ENCODE measurements around the gene SPRR5.

DNA sequence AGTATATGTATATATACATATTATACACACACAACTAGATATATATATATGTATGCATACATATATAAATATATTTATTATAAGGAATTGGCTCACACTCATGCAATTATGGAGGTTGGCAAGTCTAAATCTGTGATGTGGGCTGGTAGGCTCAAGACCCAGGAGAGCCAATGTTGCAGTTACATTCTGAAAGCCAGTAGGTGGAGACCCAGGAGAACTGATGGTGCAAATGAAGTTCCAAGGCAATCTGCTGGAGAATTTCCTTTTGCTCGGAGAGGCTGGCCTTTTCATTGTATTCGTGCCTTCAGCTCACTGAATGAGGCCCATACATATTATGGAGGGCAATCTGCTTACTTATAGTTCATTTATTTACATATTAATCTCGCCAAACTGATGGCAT lies 29.2 kb upstream of the SPRR5 start:
- TF ChIP-seq, protein P1, sequence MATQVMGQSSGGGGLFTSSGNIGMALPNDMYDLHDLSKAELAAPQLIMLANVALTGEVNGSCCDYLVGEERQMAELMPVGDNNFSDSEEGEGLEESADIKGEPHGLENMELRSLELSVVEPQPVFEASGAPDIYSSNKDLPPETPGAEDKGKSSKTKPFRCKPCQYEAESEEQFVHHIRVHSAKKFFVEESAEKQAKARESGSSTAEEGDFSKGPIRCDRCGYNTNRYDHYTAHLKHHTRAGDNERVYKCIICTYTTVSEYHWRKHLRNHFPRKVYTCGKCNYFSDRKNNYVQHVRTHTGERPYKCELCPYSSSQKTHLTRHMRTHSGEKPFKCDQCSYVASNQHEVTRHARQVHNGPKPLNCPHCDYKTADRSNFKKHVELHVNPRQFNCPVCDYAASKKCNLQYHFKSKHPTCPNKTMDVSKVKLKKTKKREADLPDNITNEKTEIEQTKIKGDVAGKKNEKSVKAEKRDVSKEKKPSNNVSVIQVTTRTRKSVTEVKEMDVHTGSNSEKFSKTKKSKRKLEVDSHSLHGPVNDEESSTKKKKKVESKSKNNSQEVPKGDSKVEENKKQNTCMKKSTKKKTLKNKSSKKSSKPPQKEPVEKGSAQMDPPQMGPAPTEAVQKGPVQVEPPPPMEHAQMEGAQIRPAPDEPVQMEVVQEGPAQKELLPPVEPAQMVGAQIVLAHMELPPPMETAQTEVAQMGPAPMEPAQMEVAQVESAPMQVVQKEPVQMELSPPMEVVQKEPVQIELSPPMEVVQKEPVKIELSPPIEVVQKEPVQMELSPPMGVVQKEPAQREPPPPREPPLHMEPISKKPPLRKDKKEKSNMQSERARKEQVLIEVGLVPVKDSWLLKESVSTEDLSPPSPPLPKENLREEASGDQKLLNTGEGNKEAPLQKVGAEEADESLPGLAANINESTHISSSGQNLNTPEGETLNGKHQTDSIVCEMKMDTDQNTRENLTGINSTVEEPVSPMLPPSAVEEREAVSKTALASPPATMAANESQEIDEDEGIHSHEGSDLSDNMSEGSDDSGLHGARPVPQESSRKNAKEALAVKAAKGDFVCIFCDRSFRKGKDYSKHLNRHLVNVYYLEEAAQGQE (IDR thresholded peaks at IDR 0.05; ENCODE audit: unreplicated experiment), result no peak
- no peak for TF ChIP-seq EZH2 (IDR thresholded peaks at IDR 0.05; ENCODE audit: low read depth, unreplicated experiment)
- TF ChIP-seq, protein P2, sequence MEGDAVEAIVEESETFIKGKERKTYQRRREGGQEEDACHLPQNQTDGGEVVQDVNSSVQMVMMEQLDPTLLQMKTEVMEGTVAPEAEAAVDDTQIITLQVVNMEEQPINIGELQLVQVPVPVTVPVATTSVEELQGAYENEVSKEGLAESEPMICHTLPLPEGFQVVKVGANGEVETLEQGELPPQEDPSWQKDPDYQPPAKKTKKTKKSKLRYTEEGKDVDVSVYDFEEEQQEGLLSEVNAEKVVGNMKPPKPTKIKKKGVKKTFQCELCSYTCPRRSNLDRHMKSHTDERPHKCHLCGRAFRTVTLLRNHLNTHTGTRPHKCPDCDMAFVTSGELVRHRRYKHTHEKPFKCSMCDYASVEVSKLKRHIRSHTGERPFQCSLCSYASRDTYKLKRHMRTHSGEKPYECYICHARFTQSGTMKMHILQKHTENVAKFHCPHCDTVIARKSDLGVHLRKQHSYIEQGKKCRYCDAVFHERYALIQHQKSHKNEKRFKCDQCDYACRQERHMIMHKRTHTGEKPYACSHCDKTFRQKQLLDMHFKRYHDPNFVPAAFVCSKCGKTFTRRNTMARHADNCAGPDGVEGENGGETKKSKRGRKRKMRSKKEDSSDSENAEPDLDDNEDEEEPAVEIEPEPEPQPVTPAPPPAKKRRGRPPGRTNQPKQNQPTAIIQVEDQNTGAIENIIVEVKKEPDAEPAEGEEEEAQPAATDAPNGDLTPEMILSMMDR (conservative IDR thresholded peaks at IDR 0.05; ENCODE audit: low read depth in 2 of 2), result peak; percentile 51 to 73

Data from GM23338 (cell line).